Measurements from ENCODE around the gene ST6GALNAC1. TPM values are rescaled to one million over a fixed set of nuclear protein-coding genes. Genes with fewer than 3 reads are reported as not detected.
A peak's percentile ranks its signal among the peaks of the same experiment; 100 is the strongest.

ST6GALNAC1 gene
- total and polyA plus RNA-seq, 2 of the 13 experiments (the other 11 are each of a cell fraction or from before 2014, with no cell fraction given): not detected

- H2AFZ ChIP-seq (ENCODE audit: low read length): no peak overlapping the region
- ChIA-PET CTCF (ENCODE audit: low intra/inter-chr PET ratio, low total read pairs) (no interaction called here), POLR2A (interaction anchor here (2.1 to 3.2 kb wide), 6 partner anchors 9 to 60 kb away, joined by 8 to 30 read pairs (median 22); no protein-coding TSS in a partner anchor)
- ATAC-seq (no peak), DNase-seq (ENCODE audit: low spot score) (no peak), FAIRE-seq (no peak)
- no peaks in the 10 kb centered on the region for H3K79me2 ChIP-seq (ENCODE audit: insufficient read depth, low read length)
- 84% methylated on average over 3 of the region's 3 CpGs for WGBS (ENCODE audit: low lambda C conversion rate)
- no TSS peak for BruUV-seq (replicated peaks)
- H4K20me1 ChIP-seq (ENCODE audit: insufficient read depth, low read length): no peaks in the 10 kb centered on the region
- H3K4me2 ChIP-seq (ENCODE audit: low read depth, low read length): peak overlapping the region; percentile 91
- H3K4me3 ChIP-seq (replicated peaks in 1 of 3; ENCODE audit: insufficient read depth in 1 of 3, low read depth in 2 of 3, low read length in 3 of 3): peak overlapping the region; percentile 66 to 83 (median 80); a peak in 4 of 6 replicates
- intact Hi-C loops (cut with micrococcal nuclease; ENCODE audit: unreplicated experiment) (loop anchor here (2.0 to 5.0 kb wide), 2 partner anchors 42 to 151 kb away; no protein-coding TSS in a partner anchor), in situ Hi-C loops (cut with HindIII; ENCODE audit: extremely low pct_ligation_motif_present, low pct_unique_long_range_greater_than_20kb) (no loop called here)
- H3K36me3 ChIP-seq (replicated peaks in 1 of 2; ENCODE audit: control insufficient read depth in 1 of 2, insufficient read depth in 2 of 2, low read length in 2 of 2): no peaks in the 10 kb centered on the region
- H3K27ac ChIP-seq (ENCODE audit: extremely low read length, insufficient read depth, low read length): peak overlapping the region; percentile 83
- H3K4me1 ChIP-seq (ENCODE audit: insufficient read depth, low read length): peaks cover 50% of the 10 kb centered on the region
- no peaks in the 10 kb centered on the region for H3K9me3 ChIP-seq (ENCODE audit: low read length)
- peak overlapping the region; percentile 82 for H3K9ac ChIP-seq (ENCODE audit: insufficient read depth, low read depth, low read length)
- H3K27me3 ChIP-seq (ENCODE audit: control insufficient read depth in 1 of 2, insufficient read depth in 2 of 2, low read length in 2 of 2): no peaks in the 10 kb centered on the region; a peak in 1 of 5 replicates
- TF ChIP-seq CTCF (CRISPR knock-in tag; IDR thresholded peaks at IDR 0.05) (no peak), PBX3 (CRISPR knock-in tag; IDR thresholded peaks at IDR 0.05; ENCODE audit: borderline replicate concordance) (no peak), GPN1 (CRISPR knock-in tag; IDR thresholded peaks at IDR 0.05; ENCODE audit: borderline replicate concordance) (no peak), CREB1 (IDR thresholded peaks at IDR 0.05) (no peak), CREB1 (CRISPR knock-in tag; IDR thresholded peaks at IDR 0.05) (no peak), HNF4G (IDR thresholded peaks at IDR 0.05; ENCODE audit: borderline replicate concordance, low read depth, low read length) (no peak), HNF4G (CRISPR knock-in tag; IDR thresholded peaks at IDR 0.05; ENCODE audit: borderline replicate concordance, low read depth) (no peak), FOXM1 (CRISPR knock-in tag; IDR thresholded peaks at IDR 0.05) (no peak), KMT2B (CRISPR knock-in tag; IDR thresholded peaks at IDR 0.05) (no peak), NFKB2 (CRISPR knock-in tag; IDR thresholded peaks at IDR 0.05; ENCODE audit: borderline replicate concordance) (no peak)
- TF ChIP-seq, protein P1, sequence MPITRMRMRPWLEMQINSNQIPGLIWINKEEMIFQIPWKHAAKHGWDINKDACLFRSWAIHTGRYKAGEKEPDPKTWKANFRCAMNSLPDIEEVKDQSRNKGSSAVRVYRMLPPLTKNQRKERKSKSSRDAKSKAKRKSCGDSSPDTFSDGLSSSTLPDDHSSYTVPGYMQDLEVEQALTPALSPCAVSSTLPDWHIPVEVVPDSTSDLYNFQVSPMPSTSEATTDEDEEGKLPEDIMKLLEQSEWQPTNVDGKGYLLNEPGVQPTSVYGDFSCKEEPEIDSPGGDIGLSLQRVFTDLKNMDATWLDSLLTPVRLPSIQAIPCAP (CRISPR knock-in tag; IDR thresholded peaks at IDR 0.05; ENCODE audit: low read depth): no peak
- TF ChIP-seq, protein P2, sequence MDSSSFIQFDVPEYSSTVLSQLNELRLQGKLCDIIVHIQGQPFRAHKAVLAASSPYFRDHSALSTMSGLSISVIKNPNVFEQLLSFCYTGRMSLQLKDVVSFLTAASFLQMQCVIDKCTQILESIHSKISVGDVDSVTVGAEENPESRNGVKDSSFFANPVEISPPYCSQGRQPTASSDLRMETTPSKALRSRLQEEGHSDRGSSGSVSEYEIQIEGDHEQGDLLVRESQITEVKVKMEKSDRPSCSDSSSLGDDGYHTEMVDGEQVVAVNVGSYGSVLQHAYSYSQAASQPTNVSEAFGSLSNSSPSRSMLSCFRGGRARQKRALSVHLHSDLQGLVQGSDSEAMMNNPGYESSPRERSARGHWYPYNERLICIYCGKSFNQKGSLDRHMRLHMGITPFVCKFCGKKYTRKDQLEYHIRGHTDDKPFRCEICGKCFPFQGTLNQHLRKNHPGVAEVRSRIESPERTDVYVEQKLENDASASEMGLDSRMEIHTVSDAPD (CRISPR knock-in tag; IDR thresholded peaks at IDR 0.05): no peak
- TF ChIP-seq, protein P3, sequence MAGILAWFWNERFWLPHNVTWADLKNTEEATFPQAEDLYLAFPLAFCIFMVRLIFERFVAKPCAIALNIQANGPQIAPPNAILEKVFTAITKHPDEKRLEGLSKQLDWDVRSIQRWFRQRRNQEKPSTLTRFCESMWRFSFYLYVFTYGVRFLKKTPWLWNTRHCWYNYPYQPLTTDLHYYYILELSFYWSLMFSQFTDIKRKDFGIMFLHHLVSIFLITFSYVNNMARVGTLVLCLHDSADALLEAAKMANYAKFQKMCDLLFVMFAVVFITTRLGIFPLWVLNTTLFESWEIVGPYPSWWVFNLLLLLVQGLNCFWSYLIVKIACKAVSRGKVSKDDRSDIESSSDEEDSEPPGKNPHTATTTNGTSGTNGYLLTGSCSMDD (CRISPR knock-in tag; IDR thresholded peaks at IDR 0.05): no peak
- TF ChIP-seq, protein P4, sequence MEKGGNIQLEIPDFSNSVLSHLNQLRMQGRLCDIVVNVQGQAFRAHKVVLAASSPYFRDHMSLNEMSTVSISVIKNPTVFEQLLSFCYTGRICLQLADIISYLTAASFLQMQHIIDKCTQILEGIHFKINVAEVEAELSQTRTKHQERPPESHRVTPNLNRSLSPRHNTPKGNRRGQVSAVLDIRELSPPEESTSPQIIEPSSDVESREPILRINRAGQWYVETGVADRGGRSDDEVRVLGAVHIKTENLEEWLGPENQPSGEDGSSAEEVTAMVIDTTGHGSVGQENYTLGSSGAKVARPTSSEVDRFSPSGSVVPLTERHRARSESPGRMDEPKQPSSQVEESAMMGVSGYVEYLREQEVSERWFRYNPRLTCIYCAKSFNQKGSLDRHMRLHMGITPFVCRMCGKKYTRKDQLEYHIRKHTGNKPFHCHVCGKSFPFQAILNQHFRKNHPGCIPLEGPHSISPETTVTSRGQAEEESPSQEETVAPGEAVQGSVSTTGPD (CRISPR knock-in tag; IDR thresholded peaks at IDR 0.05): no peak
- TF ChIP-seq, protein P5, sequence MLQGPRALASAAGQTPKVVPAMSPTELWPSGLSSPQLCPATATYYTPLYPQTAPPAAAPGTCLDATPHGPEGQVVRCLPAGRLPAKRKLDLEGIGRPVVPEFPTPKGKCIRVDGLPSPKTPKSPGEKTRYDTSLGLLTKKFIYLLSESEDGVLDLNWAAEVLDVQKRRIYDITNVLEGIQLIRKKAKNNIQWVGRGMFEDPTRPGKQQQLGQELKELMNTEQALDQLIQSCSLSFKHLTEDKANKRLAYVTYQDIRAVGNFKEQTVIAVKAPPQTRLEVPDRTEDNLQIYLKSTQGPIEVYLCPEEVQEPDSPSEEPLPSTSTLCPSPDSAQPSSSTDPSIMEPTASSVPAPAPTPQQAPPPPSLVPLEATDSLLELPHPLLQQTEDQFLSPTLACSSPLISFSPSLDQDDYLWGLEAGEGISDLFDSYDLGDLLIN (CRISPR knock-in tag; IDR thresholded peaks at IDR 0.05; ENCODE audit: borderline replicate concordance): no peak
Measured at GRCh38 chr17:76672892-76673291, 29.3 kb upstream of the ST6GALNAC1 start.

Data from HepG2 (cell line).